ENCODE measurements around the gene VPS37D. TPM values are rescaled to one million over a fixed set of nuclear protein-coding genes. Genes with fewer than 3 reads are reported as not detected.

The VPS37D gene
- total and polyA plus RNA-seq, 10 of the 15 experiments (the other 5 are each of a cell fraction or from before 2014, with no cell fraction given) = 0.10 to 0.45 (median 0.16) TPM; not detected in 6

DNA sequence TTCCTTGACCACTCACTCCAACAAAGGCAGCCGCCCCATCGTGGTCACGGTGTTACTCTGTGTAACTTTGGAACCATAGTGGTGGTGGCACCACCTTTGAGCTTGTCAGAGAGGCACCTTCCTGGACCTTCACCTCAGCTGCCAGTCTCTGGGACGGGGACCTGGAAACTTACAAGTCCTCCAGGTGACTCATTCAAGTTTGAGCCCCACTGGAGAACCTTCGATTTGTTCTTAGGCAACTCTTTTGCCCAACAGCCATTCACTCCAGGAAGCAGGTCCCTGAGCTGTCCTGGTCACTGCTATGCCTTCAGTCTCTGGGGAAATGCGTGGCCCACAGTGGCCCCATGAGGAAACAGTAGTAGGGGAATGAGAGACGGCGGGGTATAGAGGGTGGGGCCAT is 34.6 kb downstream of the VPS37D start (continued):
- no peak for TF ChIP-seq HDAC6 (IDR thresholded peaks at IDR 0.05; ENCODE audit: unreplicated experiment)
- TF ChIP-seq TAF1 (IDR thresholded peaks at IDR 0.05; ENCODE audit: borderline replicate concordance, low read depth, low read length) = no peak
- TF ChIP-seq, protein P1, sequence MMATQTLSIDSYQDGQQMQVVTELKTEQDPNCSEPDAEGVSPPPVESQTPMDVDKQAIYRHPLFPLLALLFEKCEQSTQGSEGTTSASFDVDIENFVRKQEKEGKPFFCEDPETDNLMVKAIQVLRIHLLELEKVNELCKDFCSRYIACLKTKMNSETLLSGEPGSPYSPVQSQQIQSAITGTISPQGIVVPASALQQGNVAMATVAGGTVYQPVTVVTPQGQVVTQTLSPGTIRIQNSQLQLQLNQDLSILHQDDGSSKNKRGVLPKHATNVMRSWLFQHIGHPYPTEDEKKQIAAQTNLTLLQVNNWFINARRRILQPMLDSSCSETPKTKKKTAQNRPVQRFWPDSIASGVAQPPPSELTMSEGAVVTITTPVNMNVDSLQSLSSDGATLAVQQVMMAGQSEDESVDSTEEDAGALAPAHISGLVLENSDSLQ (IDR thresholded peaks at IDR 0.05) = no peak
- TF ChIP-seq BCL11A (IDR thresholded peaks at IDR 0.05; ENCODE audit: low read depth, low read length) = no peak
- no peak for TF ChIP-seq FOS (IDR thresholded peaks at IDR 0.05; ENCODE audit: borderline replicate concordance, extremely low read depth, insufficient read length)
- no peak for TF ChIP-seq BMI1 (IDR thresholded peaks at IDR 0.05; ENCODE audit: borderline replicate concordance)

DNA sequence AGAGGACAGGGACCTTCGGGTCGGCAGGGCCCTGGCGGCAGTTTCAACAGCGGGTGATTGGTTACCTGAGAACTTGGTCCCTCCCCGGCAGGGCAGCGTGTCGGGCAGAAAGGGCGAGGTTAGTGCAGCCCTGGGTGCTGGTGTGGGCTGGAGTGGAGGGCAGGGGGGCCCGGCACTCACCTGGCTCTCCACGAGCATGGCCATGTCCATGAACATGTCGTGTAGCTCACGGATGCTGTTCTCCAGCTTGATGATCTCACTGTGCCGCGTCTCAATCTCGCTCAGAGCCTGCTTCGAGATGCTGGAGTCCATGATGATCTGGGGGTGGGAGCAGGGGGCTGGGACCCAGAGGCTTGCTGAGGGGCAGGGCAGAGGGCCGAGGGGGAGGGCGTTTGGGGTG is 35.0 kb downstream of the VPS37D start:
- whole genome bisulfite sequencing (ENCODE audit: insufficient coverage, insufficient replicate concordance, low lambda C conversion rate, missing lambda C conversion rate) = 75% methylated on average over 17 of the region's 18 CpGs
- RAD21 ChIA-PET (ENCODE audit: unreplicated experiment) = no interaction called here
- no peak overlapping the region for H3K4me2 ChIP-seq (ENCODE audit: control insufficient read depth, insufficient read depth)
- no peak overlapping the region for H3K9ac ChIP-seq (ENCODE audit: control insufficient read depth, insufficient read depth, low read length)
- H3K27ac ChIP-seq (ENCODE audit: control insufficient read depth, insufficient read depth) = no peak overlapping the region
- ATAC-seq = no peak
- H3K79me2 ChIP-seq (ENCODE audit: control insufficient read depth, insufficient read depth, low read length) = no peaks in the 10 kb centered on the region
- no peaks in the 10 kb centered on the region for H3K4me1 ChIP-seq (ENCODE audit: control insufficient read depth, insufficient read depth, low read length)
- TF ChIP-seq PML (IDR thresholded peaks at IDR 0.05; ENCODE audit: low read length) (no peak), RB1 (IDR thresholded peaks at IDR 0.05; ENCODE audit: borderline replicate concordance) (no peak), CHD1 (IDR thresholded peaks at IDR 0.05; ENCODE audit: low read depth, low read length) (no peak), HDGF (IDR thresholded peaks at IDR 0.05) (no peak), ATF7 (IDR thresholded peaks at IDR 0.05; ENCODE audit: low read depth) (no peak), TCF7 (IDR thresholded peaks at IDR 0.05; ENCODE audit: borderline replicate concordance) (no peak), SREBF2 (IDR thresholded peaks at IDR 0.05; ENCODE audit: low read length) (no peak), CREM (IDR thresholded peaks at IDR 0.05; ENCODE audit: low read depth) (no peak), CREB1 (IDR thresholded peaks at IDR 0.05; ENCODE audit: low read depth) (no peak), SIX5 (IDR thresholded peaks at IDR 0.05; ENCODE audit: low read depth, low read length, severe bottlenecking) (no peak)
- TF ChIP-seq, protein P2, sequence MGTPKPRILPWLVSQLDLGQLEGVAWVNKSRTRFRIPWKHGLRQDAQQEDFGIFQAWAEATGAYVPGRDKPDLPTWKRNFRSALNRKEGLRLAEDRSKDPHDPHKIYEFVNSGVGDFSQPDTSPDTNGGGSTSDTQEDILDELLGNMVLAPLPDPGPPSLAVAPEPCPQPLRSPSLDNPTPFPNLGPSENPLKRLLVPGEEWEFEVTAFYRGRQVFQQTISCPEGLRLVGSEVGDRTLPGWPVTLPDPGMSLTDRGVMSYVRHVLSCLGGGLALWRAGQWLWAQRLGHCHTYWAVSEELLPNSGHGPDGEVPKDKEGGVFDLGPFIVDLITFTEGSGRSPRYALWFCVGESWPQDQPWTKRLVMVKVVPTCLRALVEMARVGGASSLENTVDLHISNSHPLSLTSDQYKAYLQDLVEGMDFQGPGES (IDR thresholded peaks at IDR 0.05) = no peak
- TF ChIP-seq, protein P3, sequence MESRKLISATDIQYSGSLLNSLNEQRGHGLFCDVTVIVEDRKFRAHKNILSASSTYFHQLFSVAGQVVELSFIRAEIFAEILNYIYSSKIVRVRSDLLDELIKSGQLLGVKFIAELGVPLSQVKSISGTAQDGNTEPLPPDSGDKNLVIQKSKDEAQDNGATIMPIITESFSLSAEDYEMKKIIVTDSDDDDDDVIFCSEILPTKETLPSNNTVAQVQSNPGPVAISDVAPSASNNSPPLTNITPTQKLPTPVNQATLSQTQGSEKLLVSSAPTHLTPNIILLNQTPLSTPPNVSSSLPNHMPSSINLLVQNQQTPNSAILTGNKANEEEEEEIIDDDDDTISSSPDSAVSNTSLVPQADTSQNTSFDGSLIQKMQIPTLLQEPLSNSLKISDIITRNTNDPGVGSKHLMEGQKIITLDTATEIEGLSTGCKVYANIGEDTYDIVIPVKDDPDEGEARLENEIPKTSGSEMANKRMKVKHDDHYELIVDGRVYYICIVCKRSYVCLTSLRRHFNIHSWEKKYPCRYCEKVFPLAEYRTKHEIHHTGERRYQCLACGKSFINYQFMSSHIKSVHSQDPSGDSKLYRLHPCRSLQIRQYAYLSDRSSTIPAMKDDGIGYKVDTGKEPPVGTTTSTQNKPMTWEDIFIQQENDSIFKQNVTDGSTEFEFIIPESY (IDR thresholded peaks at IDR 0.05) = no peak
- TF ChIP-seq, protein P4, sequence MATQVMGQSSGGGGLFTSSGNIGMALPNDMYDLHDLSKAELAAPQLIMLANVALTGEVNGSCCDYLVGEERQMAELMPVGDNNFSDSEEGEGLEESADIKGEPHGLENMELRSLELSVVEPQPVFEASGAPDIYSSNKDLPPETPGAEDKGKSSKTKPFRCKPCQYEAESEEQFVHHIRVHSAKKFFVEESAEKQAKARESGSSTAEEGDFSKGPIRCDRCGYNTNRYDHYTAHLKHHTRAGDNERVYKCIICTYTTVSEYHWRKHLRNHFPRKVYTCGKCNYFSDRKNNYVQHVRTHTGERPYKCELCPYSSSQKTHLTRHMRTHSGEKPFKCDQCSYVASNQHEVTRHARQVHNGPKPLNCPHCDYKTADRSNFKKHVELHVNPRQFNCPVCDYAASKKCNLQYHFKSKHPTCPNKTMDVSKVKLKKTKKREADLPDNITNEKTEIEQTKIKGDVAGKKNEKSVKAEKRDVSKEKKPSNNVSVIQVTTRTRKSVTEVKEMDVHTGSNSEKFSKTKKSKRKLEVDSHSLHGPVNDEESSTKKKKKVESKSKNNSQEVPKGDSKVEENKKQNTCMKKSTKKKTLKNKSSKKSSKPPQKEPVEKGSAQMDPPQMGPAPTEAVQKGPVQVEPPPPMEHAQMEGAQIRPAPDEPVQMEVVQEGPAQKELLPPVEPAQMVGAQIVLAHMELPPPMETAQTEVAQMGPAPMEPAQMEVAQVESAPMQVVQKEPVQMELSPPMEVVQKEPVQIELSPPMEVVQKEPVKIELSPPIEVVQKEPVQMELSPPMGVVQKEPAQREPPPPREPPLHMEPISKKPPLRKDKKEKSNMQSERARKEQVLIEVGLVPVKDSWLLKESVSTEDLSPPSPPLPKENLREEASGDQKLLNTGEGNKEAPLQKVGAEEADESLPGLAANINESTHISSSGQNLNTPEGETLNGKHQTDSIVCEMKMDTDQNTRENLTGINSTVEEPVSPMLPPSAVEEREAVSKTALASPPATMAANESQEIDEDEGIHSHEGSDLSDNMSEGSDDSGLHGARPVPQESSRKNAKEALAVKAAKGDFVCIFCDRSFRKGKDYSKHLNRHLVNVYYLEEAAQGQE (IDR thresholded peaks at IDR 0.05; ENCODE audit: low read depth, low read length) = no peak
- POLR2A ChIA-PET = no interaction called here
- SMC1A ChIA-PET (ENCODE audit: uncharacterized antibody, unreplicated experiment) = no interaction called here
- H4K20me1 ChIP-seq (ENCODE audit: control insufficient read depth, insufficient read depth) = no peaks in the 10 kb centered on the region
- no peaks in the 10 kb centered on the region for H3K27me3 ChIP-seq (replicated peaks in 1 of 2; ENCODE audit: control insufficient read depth in 2 of 2, insufficient read depth in 2 of 2, low read length in 1 of 2)
- intact Hi-C loops (cut with micrococcal nuclease; ENCODE audit: unreplicated experiment) = no loop called here
- no peak overlapping the region for H2AFZ ChIP-seq (ENCODE audit: control insufficient read depth, low read depth, low read length)
- no TSS peak for BruUV-seq (replicated peaks)
- FAIRE-seq = no peak
- in situ Hi-C loops (cut with MboI) = no loop called here
- no peaks in the 10 kb centered on the region for H3K9me3 ChIP-seq (replicated peaks; ENCODE audit: control insufficient read depth, insufficient read depth, low read length)
- no peak for DNase-seq (ENCODE audit: low read depth, low spot score)
- CTCF ChIA-PET = interaction anchor here (1.0 to 1.8 kb wide), 4 partner anchors 8 to 33 kb away, joined by 3 to 6 read pairs (median 4); no protein-coding TSS in a partner anchor
- H3K36me3 ChIP-seq (ENCODE audit: control insufficient read depth in 2 of 2, insufficient read depth in 2 of 2, low read length in 1 of 2) = peaks cover 2 to 15% of the 10 kb centered on the region in 2 experiments
- H3K4me3 ChIP-seq = no peak overlapping the region

Data from GM12878 (cell line).